T-helper 1 cell treated with Interleukin-12 subunit alpha and Interleukin-12 subunit beta and Interleukin-4 antibody, amounts not matched to agents 30 ng/mL and 1 ng/mL, for 36 hours (primary cell): ENCODE measurements around the gene EFCAB13. TPM values are rescaled to one million over a fixed set of nuclear protein-coding genes. Genes with fewer than 3 reads are reported as not detected.

Experiments used
- intact Hi-C: fragments of 100-400 bp; cut with micrococcal nuclease; formaldehyde crosslinking; loops from one replicate; pipeline ENCODE4 v1.15.1; 2024
- total RNA-seq: library from RNA; stranded (reverse); gene quantifications from 2 replicates; pipeline ENCODE4 v1.2.3, GENCODE V29; 2022

Gene EFCAB13
- total RNA-seq, 1 donor from 2014 or later: 3.1 TPM

GRCh38 chr17:47291242-47291873 is 32.4 kb upstream of the EFCAB13 start:
- intact Hi-C loops: no loop called here

- intact Hi-C loops: no loop called here
Observed at GRCh38 chr17:47292206-47292605, 31.5 kb upstream of the EFCAB13 start.

- intact Hi-C loops: no loop called here
Observed at GRCh38 chr17:47295037-47295873, 28.5 kb upstream of the EFCAB13 start.

GRCh38 chr17:47295874-47296255 is 27.9 kb upstream of the EFCAB13 start:
- intact Hi-C loops: no loop called here

- intact Hi-C loops: no loop called here
Observed at GRCh38 chr17:47297661-47298400, 25.9 kb upstream of the EFCAB13 start.

GRCh38 chr17:47298712-47299111 is 25.0 kb upstream of the EFCAB13 start:
- intact Hi-C loops: no loop called here

GRCh38 chr17:47299239-47299910 is 24.4 kb upstream of the EFCAB13 start:
- intact Hi-C loops: no loop called here

GRCh38 chr17:47300718-47301117 is 23.0 kb upstream of the EFCAB13 start:
- intact Hi-C loops: no loop called here

GRCh38 chr17:47301161-47301560 is 22.6 kb upstream of the EFCAB13 start:
- intact Hi-C loops: no loop called here

- intact Hi-C loops: no loop called here
Observed at GRCh38 chr17:47301831-47302230, 21.9 kb upstream of the EFCAB13 start.

GRCh38 chr17:47304186-47304585 is 19.6 kb upstream of the EFCAB13 start:
- intact Hi-C loops: no loop called here

- intact Hi-C loops: no loop called here
Observed at GRCh38 chr17:47305302-47305923, 18.3 kb upstream of the EFCAB13 start.

- intact Hi-C loops: no loop called here
Observed at GRCh38 chr17:47310186-47310733, 13.5 kb upstream of the EFCAB13 start.

GRCh38 chr17:47311420-47311819 is 12.3 kb upstream of the EFCAB13 start:
- intact Hi-C loops: no loop called here

GRCh38 chr17:47315451-47316266 is 8.1 kb upstream of the EFCAB13 start:
- intact Hi-C loops: loop anchor here (1.0 to 2.0 kb wide), 6 partner anchors 86 to 373 kb away; partner anchors contain the start of gene CDC27

- intact Hi-C loops: loop anchor here (1.0 kb wide), 1 partner anchor 87 kb away; no protein-coding TSS in a partner anchor
Observed at GRCh38 chr17:47316311-47316710, 7.4 kb upstream of the EFCAB13 start.

- intact Hi-C loops: no loop called here
Observed at GRCh38 chr17:47317119-47317518, 6.6 kb upstream of the EFCAB13 start.

GRCh38 chr17:47318197-47318918 is 5.4 kb upstream of the EFCAB13 start:
- intact Hi-C loops: no loop called here

- intact Hi-C loops: loop anchor here (10.0 kb wide), 1 partner anchor 256 kb away; no protein-coding TSS in a partner anchor
Observed at GRCh38 chr17:47320879-47321502, 2.8 kb upstream of the EFCAB13 start.
